GM19463 (cell line): Measurements from ENCODE around the gene ZNF417.
"Not testable (repeated sequence)": the region's sequence is repeated elsewhere in the genome, so short reads cannot be mapped to it uniquely, and the experiment has no call there.

Experiments used
- ATAC-seq: cut with Tn5 transposase; IDR thresholded peaks from one replicate; pipeline ENCODE4 v1.9.1; 2021; ENCODE audit warnings: mild to moderate bottlenecking, moderate library complexity; ENCODE audit not compliant: unreplicated experiment

ZNF417 gene

DNA sequence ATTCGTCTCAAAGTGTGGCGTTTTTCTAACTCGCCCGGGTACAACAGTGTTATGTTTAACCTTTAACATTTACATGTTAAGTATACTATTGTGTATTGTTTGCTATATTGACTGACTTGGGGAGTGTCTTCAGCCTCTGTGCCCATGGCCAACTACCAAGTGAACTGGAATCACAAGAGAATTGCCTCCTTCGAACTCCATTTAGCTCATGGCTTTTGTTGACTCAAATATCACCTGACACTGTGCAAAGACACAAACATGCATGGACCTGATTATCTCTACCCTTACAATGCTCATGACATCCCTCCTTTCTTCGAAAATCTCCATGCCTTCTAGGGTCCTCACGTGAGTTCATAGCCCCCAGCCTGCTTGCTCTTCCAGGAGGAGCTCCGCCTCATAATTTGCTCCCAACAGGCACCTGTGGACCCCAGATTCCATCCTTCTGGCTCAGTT is 28.3 kb downstream of the ZNF417 start:
- ATAC-seq, result no peak

GRCh38 chr19:57887195-57887941 is 29.0 kb downstream of the ZNF417 start:
- no peak for ATAC-seq

DNA sequence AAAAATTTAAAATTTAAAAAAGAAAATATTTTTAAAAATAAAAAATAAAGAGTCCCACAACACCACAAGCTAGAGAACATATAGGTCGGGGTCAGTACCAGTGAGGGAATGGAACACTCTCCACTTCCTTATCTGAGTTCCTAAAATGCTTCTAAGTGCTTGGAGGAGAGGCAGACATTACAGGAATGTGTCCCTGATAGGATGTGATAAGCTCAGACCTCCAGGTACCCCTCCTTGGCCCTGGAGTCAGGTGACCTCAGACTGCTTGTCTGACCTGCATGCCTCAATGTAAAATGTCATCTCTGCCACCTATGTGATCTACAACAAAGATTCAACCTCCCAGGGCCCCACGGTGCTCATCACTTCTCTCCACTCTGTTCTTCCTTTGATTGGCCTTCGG is 30.3 kb downstream of the ZNF417 start:
- ATAC-seq, result no peak

DNA sequence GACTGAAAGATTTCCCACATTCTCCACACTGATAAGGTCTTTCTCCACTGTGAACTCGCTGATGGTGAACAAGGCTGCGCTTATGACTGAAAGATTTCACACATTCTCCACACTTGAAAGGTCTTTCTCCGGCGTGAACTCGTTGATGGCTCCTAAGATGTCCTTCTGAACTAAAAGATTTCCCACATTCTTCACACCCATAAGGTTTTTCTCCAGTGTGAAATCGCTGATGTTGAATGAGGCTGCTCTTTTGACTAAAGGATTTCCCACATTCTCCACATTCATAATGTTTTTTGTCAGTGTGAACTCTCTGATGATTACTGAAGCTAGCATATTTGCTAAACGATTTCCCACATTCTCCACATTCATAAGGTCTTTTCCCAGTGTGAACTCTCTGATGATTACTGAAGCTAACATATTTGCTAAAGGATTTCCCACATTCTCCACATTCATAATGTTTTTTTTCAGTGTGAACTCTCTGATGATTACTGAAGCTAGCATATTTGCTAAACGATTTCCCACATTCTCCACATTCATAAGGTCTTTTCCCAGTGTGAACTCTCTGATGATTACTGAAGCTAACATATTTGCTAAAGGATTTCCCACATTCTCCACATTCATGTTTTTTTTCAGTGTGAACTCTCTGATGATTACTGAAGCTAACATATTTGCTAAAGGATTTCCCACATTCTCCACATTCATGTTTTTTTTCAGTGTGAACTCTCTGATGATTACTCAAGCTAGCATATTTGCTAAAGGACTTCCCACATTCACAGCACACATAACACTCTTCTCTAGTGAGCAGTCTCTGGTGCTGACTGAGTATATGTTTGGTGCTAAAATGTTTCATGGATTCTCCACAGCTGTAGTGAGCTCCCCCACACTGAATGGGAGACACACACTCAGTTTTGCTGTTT is 42.3 kb downstream of the ZNF417 start:
- not testable (repeated sequence) for ATAC-seq

DNA sequence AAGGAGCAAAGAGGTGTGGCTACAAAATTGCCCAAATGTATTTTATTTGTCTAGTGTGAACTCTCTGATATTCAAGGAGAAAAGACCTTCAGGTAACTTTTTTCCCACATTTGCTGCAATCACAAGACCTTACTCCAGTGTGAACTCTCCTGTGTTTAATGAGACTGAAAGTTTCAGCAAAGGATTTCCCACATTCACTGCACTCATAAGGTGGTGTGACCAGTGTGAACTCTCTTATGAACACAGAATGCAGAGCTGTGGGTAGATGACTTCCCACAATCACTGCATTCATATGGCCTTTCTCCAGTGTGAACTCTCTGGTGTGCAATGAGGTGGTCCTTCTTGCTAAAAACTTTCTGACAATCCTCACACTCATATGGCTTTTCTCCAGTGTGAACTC is 43.9 kb downstream of the ZNF417 start:
- no peak for ATAC-seq

DNA sequence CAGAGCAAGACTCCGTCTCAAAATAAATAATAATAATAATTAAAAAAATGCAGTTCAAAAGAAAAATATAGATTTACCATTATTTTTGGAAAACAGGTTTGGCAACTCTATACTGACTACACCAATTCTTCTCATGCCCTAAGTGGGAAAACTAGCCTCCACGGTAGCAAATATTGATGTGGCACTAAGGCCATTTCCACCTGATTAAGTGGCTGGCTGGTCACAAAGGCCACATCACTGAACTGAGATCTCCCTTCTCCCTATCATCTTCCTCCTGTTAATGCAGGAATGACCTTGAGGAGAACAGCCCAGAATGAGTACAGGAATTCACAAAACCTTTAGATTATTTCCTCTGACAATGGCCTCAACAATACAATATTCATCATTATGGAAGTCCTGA is 46.2 kb downstream of the ZNF417 start:
- no peak for ATAC-seq

- not testable (repeated sequence) for ATAC-seq
Observed at GRCh38 chr19:57869655-57870054, 46.7 kb downstream of the ZNF417 start.

GRCh38 chr19:57867868-57868492 is 48.4 kb downstream of the ZNF417 start:
- ATAC-seq, result no peak
